ENCODE results near the gene AZU1. TPM values are rescaled to one million over a fixed set of nuclear protein-coding genes. Genes with fewer than 3 reads are reported as not detected.
A peak's percentile ranks its signal among the peaks of the same experiment; 100 is the strongest.

AZU1 gene
- total and polyA plus RNA-seq, 8 donors = 1.3 to 4.7 (median 2.3) TPM

GRCh38 chr19:797528-798414, 29.9 kb upstream of the AZU1 start:
- Histone ChIP-seq H3K4me3 (peak overlapping the region; percentile 82 to 94), H3K27me3 (no peaks in the 10 kb centered on the region), H3K4me1 (peaks cover 36 to 66% of the 10 kb centered on the region in 2 donors), H3K27ac (peak overlapping the region; percentile 95 to 97), H3K36me3 (peaks cover 0 to 39% of the 10 kb centered on the region in 2 donors), H3K9me3 (no peaks in the 10 kb centered on the region)
- DNase-seq (peak; percentile 87 to 95 (median 92)), ATAC-seq (peak; percentile 25)
- intact Hi-C loops (cut with DNase I) = no loop called here
- TF ChIP-seq CTCF (IDR thresholded peaks at IDR 0.05) = no peak

GRCh38 chr19:798415-799075, 29.1 kb upstream of the AZU1 start:
- no peak for ATAC-seq
- intact Hi-C loops (cut with DNase I) = no loop called here
- peaks cover 43 to 67% of the 10 kb centered on the region in 2 donors for H3K4me1 ChIP-seq

GRCh38 chr19:799076-799881, 28.4 kb upstream of the AZU1 start:
- H3K27me3 ChIP-seq = no peaks in the 10 kb centered on the region
- ATAC-seq = no peak
- peak overlapping the region; percentile 78 to 95 for H3K27ac ChIP-seq
- peaks cover 0 to 54% of the 10 kb centered on the region in 2 donors for H3K36me3 ChIP-seq
- DNase-seq = no peak
- H3K9me3 ChIP-seq = no peaks in the 10 kb centered on the region
- H3K4me3 ChIP-seq = peak overlapping the region; percentile 82 to 94
- TF ChIP-seq CTCF (IDR thresholded peaks at IDR 0.05) = no peak
- intact Hi-C loops (cut with DNase I) = no loop called here
- H3K4me1 ChIP-seq = peaks cover 43 to 75% of the 10 kb centered on the region in 2 donors

More at GRCh38 chr19:798415-799075, 29.1 kb upstream of the AZU1 start:
- Histone ChIP-seq H3K27me3 (no peaks in the 10 kb centered on the region), H3K4me3 (peak overlapping the region; percentile 82 to 94), H3K9me3 (no peaks in the 10 kb centered on the region), H3K27ac (peak overlapping the region; percentile 78 to 95), H3K36me3 (peaks cover 0 to 46% of the 10 kb centered on the region in 2 donors)
- TF ChIP-seq CTCF (IDR thresholded peaks at IDR 0.05) = no peak
- DNase-seq = peak in 1 of 4 donors; percentile 84

GRCh38 chr19:800360-801029, 27.1 kb upstream of the AZU1 start:
- H3K4me1 ChIP-seq = peaks cover 43 to 76% of the 10 kb centered on the region in 2 donors
- H3K4me3 ChIP-seq = peak overlapping the region in 1 of 2 donors; percentile 94
- H3K27me3 ChIP-seq = no peaks in the 10 kb centered on the region
- H3K27ac ChIP-seq = peak overlapping the region; percentile 62 to 95
- peak; percentile 0 for ATAC-seq
- intact Hi-C loops (cut with DNase I) = no loop called here
- peaks cover 9 to 66% of the 10 kb centered on the region in 2 donors for H3K36me3 ChIP-seq
- no peaks in the 10 kb centered on the region for H3K9me3 ChIP-seq
- no peak for TF ChIP-seq CTCF (IDR thresholded peaks at IDR 0.05)
- DNase-seq = no peak
